Measurements from ENCODE around the gene AK9.

DNA sequence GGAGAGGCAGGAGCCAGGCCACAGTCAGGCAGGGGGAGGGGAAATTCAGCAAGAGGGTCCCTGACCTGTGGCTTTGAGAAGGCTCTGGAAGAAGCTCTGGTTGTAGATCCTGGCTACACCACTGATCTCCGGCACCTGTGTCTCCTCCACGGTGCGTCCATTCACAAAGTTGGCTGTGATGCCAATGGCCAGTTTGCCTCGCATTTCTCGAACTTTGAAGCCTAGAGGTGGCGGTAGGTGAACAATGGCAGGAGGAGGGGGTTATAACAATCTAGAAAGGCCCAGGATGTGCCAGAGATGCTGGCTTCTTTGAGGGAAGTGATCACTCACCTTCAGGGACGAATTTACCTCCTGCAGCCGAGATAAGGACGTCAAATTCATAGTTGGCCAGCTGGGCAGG lies 238.8 kb downstream of the AK9 start:
- no peak for TF ChIP-seq RAD21 (conservative IDR thresholded peaks at IDR 0.05)
- no peak for TF ChIP-seq EP300 (conservative IDR thresholded peaks at IDR 0.05; ENCODE audit: poor library complexity, severe bottlenecking)
- no peak for TF ChIP-seq POLR2AphosphoS5 (IDR thresholded peaks at IDR 0.05)
- TF ChIP-seq, protein P1, sequence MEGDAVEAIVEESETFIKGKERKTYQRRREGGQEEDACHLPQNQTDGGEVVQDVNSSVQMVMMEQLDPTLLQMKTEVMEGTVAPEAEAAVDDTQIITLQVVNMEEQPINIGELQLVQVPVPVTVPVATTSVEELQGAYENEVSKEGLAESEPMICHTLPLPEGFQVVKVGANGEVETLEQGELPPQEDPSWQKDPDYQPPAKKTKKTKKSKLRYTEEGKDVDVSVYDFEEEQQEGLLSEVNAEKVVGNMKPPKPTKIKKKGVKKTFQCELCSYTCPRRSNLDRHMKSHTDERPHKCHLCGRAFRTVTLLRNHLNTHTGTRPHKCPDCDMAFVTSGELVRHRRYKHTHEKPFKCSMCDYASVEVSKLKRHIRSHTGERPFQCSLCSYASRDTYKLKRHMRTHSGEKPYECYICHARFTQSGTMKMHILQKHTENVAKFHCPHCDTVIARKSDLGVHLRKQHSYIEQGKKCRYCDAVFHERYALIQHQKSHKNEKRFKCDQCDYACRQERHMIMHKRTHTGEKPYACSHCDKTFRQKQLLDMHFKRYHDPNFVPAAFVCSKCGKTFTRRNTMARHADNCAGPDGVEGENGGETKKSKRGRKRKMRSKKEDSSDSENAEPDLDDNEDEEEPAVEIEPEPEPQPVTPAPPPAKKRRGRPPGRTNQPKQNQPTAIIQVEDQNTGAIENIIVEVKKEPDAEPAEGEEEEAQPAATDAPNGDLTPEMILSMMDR (IDR thresholded peaks at IDR 0.05; ENCODE audit: poor library complexity, severe bottlenecking): no peak
- no peak for TF ChIP-seq TAF1 (IDR thresholded peaks at IDR 0.05; ENCODE audit: low read depth)
- no peak for TF ChIP-seq MXI1 (conservative IDR thresholded peaks at IDR 0.05; ENCODE audit: poor library complexity, severe bottlenecking)
- no peak for TF ChIP-seq EZH2 (IDR thresholded peaks at IDR 0.05; ENCODE audit: borderline replicate concordance, insufficient read depth, low read length, poor library complexity, severe bottlenecking)
- no peak for TF ChIP-seq REST (IDR thresholded peaks at IDR 0.05; ENCODE audit: borderline replicate concordance)

Data from neural cell (in vitro differentiated cells).